ENCODE data around the gene NUP93.

- TF ChIP-seq, protein P1, sequence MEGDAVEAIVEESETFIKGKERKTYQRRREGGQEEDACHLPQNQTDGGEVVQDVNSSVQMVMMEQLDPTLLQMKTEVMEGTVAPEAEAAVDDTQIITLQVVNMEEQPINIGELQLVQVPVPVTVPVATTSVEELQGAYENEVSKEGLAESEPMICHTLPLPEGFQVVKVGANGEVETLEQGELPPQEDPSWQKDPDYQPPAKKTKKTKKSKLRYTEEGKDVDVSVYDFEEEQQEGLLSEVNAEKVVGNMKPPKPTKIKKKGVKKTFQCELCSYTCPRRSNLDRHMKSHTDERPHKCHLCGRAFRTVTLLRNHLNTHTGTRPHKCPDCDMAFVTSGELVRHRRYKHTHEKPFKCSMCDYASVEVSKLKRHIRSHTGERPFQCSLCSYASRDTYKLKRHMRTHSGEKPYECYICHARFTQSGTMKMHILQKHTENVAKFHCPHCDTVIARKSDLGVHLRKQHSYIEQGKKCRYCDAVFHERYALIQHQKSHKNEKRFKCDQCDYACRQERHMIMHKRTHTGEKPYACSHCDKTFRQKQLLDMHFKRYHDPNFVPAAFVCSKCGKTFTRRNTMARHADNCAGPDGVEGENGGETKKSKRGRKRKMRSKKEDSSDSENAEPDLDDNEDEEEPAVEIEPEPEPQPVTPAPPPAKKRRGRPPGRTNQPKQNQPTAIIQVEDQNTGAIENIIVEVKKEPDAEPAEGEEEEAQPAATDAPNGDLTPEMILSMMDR (IDR thresholded peaks at IDR 0.05; ENCODE audit: poor library complexity), result no peak
- TF ChIP-seq EZH2 (IDR thresholded peaks at IDR 0.05; ENCODE audit: borderline replicate concordance) (no peak), EZH2phosphoT487 (IDR thresholded peaks at IDR 0.05; ENCODE audit: low read depth, severe bottlenecking, unreplicated experiment) (no peak)
These were observed 100.7 kb downstream of the NUP93 start for GRCh38 chr16:56830669-56831068.

All from hepatocyte (in vitro differentiated cells).